HepG2 (cell line): Measurements from ENCODE around the gene BAHCC1. TPM values are rescaled to one million over a fixed set of nuclear protein-coding genes. Genes with fewer than 3 reads are reported as not detected.
A peak's percentile ranks its signal among the peaks of the same experiment; 100 is the strongest.

Experiments
- AGO1 ChIP-seq: fragments of 200-400 bp; formaldehyde crosslinking; IDR thresholded peaks from 2 replicates; pipeline ENCODE4 v1.6.1; 2017; ENCODE audit warnings: mild to moderate bottlenecking, low read depth, low read length, moderate library complexity; ENCODE audit not compliant: poor library complexity, severe bottlenecking
- DBP ChIP-seq: sonication (generic); formaldehyde crosslinking; IDR thresholded peaks from 2 replicates; pipeline ENCODE4 v1.4.0; 2020; ENCODE audit warnings: missing genetic modification reagents; ENCODE audit errors: not compliant biosample characterization
- GLMP ChIP-seq: sonication (generic); formaldehyde crosslinking; IDR thresholded peaks from 2 replicates; pipeline ENCODE4 v1.9.0; 2021; ENCODE audit warnings: missing genetic modification reagents, mild to moderate bottlenecking, borderline replicate concordance
- IKZF4 ChIP-seq: sonication (generic); formaldehyde crosslinking; IDR thresholded peaks from 2 replicates; pipeline ENCODE4 v1.5.1; 2020; ENCODE audit warnings: borderline replicate concordance, mild to moderate bottlenecking, low read depth, missing genetic modification reagents; ENCODE audit errors: not compliant biosample characterization
- ISX ChIP-seq: sonication (generic); formaldehyde crosslinking; conservative IDR thresholded peaks from 2 replicates; pipeline ENCODE4 v1.5.0; 2020; ENCODE audit warnings: missing genetic modification reagents
- PLRG1 ChIP-seq: fragments of 450-650 bp; conservative IDR thresholded peaks from 2 replicates; pipeline ENCODE4 v1.6.1; 2016
- PPARG ChIP-seq: conservative IDR thresholded peaks from 2 replicates; pipeline ENCODE4 v1.6.1; 2016; ENCODE audit warnings: missing biosample characterization, missing genetic modification reagents
- REST ChIP-seq, 2 experiments: IDR thresholded peaks; 2 replicates each; pipeline ENCODE4 v1.6.1; 2011 to 2012; ENCODE audit warnings: low read length in 2 of 2, borderline replicate concordance in 1 of 2, low read depth in 1 of 2, mild to moderate bottlenecking in 1 of 2, moderate library complexity in 1 of 2
- SRSF9 ChIP-seq: fragments of 200-400 bp; formaldehyde crosslinking; IDR thresholded peaks from 2 replicates; pipeline ENCODE4 v1.6.1; 2018; ENCODE audit warnings: borderline replicate concordance, mild to moderate bottlenecking, low read depth, low read length; ENCODE audit not compliant: insufficient read depth, poor library complexity, severe bottlenecking
- TOPORS ChIP-seq: sonication (generic); formaldehyde crosslinking; IDR thresholded peaks from 2 replicates; pipeline ENCODE4 v1.8.0; 2023; ENCODE audit warnings: mild to moderate bottlenecking, missing genetic modification reagents
- ZFP36 ChIP-seq: fragments of 150-350 bp; IDR thresholded peaks from 2 replicates; pipeline ENCODE4 v1.6.1; 2018; ENCODE audit warnings: borderline replicate concordance, low read length, low read depth; ENCODE audit not compliant: partially characterized antibody
- ZNF460 ChIP-seq: sonication (generic); formaldehyde crosslinking; IDR thresholded peaks from 2 replicates; pipeline ENCODE4 v1.5.1; 2020; ENCODE audit warnings: missing genetic modification reagents, mild to moderate bottlenecking, borderline replicate concordance
- polyA plus RNA-seq, 8 experiments: library from polyadenylated mRNA; depleted of rRNA in 3 of 8; stranded (reverse) in 7 of 8; unstranded in 1 of 8; fragments of >200 nt; fragmentation: Illumina TruSeq in 4 of 8; extraction: Trizol in 4 of 8; gene quantifications; 2 replicates each; pipeline versions ENCODE4 v1.2.1 to v1.2.3, GENCODE V29; 2011 to 2016; ENCODE audit warnings: low read depth in 4 of 8, missing spikeins in 1 of 8, mixed read lengths in 1 of 8; ENCODE audit not compliant: insufficient read depth in 1 of 8
- total RNA-seq, 5 experiments: library from RNA; depleted of rRNA; stranded (reverse); fragments of >200 nt; fragmentation: Illumina TruSeq; extraction: Trizol; gene quantifications; 2 replicates each; pipeline ENCODE4 v1.2.3, GENCODE V29; 2016; ENCODE audit warnings: low read depth in 1 of 5
- TF ChIP-seq, protein P1 (sequence below): IDR thresholded peaks from 2 replicates; pipeline ENCODE4 v1.6.1; 2018; ENCODE audit warnings: missing genetic modification reagents
- TF ChIP-seq, protein P2 (sequence below): sonication (generic); formaldehyde crosslinking; IDR thresholded peaks from 2 replicates; pipeline ENCODE4 v1.4.0; 2020; ENCODE audit warnings: missing genetic modification reagents
- TF ChIP-seq, protein P3 (sequence below): sonication (generic); formaldehyde crosslinking; IDR thresholded peaks from 2 replicates; pipeline ENCODE4 v1.8.1; 2023; ENCODE audit warnings: mild to moderate bottlenecking, missing genetic modification reagents

BAHCC1 gene
- total and polyA plus RNA-seq, 2 of the 13 experiments (the other 11 are each of a cell fraction or from before 2014, with no cell fraction given) = 1.4 to 1.7 TPM

GRCh38 chr17:81397314-81398175, 2.3 kb downstream of the BAHCC1 start (continued):
- peak; percentile 53; the same call in 1 of the 2 replicates for TF ChIP-seq PPARG (CRISPR knock-in tag)
- TF ChIP-seq IKZF4 = no peak
- no peak for TF ChIP-seq ZFP36
- no peak for TF ChIP-seq REST (IDR thresholded peaks at IDR 0.05; ENCODE audit: borderline replicate concordance in 1 of 2, low read depth in 1 of 2, low read length in 2 of 2)
- peak; percentile 44; the same call in 1 of the 2 replicates for TF ChIP-seq TOPORS (CRISPR knock-in tag)
- TF ChIP-seq, protein P1, sequence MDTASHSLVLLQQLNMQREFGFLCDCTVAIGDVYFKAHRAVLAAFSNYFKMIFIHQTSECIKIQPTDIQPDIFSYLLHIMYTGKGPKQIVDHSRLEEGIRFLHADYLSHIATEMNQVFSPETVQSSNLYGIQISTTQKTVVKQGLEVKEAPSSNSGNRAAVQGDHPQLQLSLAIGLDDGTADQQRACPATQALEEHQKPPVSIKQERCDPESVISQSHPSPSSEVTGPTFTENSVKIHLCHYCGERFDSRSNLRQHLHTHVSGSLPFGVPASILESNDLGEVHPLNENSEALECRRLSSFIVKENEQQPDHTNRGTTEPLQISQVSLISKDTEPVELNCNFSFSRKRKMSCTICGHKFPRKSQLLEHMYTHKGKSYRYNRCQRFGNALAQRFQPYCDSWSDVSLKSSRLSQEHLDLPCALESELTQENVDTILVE (CRISPR knock-in tag) = peak; percentile 64; the same call in 1 of the 2 replicates
- TF ChIP-seq, protein P2, sequence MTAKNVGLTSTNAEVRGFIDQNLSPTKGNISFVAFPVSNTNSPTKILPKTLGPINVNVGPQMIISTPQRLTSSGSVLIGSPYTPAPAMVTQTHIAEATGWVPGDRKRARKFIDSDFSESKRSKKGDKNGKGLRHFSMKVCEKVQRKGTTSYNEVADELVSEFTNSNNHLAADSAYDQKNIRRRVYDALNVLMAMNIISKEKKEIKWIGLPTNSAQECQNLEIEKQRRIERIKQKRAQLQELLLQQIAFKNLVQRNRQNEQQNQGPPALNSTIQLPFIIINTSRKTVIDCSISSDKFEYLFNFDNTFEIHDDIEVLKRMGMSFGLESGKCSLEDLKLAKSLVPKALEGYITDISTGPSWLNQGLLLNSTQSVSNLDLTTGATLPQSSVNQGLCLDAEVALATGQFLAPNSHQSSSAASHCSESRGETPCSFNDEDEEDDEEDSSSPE = no peak; the same call in 1 of the 2 replicates
- TF ChIP-seq ZNF460 (CRISPR knock-in tag) = no peak
- no peak for TF ChIP-seq AGO1
- TF ChIP-seq, protein P3, sequence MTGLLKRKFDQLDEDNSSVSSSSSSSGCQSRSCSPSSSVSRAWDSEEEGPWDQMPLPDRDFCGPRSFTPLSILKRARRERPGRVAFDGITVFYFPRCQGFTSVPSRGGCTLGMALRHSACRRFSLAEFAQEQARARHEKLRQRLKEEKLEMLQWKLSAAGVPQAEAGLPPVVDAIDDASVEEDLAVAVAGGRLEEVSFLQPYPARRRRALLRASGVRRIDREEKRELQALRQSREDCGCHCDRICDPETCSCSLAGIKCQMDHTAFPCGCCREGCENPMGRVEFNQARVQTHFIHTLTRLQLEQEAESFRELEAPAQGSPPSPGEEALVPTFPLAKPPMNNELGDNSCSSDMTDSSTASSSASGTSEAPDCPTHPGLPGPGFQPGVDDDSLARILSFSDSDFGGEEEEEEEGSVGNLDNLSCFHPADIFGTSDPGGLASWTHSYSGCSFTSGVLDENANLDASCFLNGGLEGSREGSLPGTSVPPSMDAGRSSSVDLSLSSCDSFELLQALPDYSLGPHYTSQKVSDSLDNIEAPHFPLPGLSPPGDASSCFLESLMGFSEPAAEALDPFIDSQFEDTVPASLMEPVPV (CRISPR knock-in tag) = 0 out of 2 replicates have a peak, but pooled peaks have one; percentile 16
- TF ChIP-seq DBP (CRISPR knock-in tag) = no peak
- no peak for TF ChIP-seq GLMP
- TF ChIP-seq ISX (CRISPR knock-in tag) = no peak
- no peak for TF ChIP-seq PLRG1
- no peak for TF ChIP-seq SRSF9
